Measurements from ENCODE around the gene LAMC3. TPM values are rescaled to one million over a fixed set of nuclear protein-coding genes. Genes with fewer than 3 reads are reported as not detected.
"Not testable (repeated sequence)": the region's sequence is repeated elsewhere in the genome, so short reads cannot be mapped to it uniquely, and the experiment has no call there.

LAMC3 gene
- total RNA-seq, 1 experiment from 2014 or later: not detected

DNA sequence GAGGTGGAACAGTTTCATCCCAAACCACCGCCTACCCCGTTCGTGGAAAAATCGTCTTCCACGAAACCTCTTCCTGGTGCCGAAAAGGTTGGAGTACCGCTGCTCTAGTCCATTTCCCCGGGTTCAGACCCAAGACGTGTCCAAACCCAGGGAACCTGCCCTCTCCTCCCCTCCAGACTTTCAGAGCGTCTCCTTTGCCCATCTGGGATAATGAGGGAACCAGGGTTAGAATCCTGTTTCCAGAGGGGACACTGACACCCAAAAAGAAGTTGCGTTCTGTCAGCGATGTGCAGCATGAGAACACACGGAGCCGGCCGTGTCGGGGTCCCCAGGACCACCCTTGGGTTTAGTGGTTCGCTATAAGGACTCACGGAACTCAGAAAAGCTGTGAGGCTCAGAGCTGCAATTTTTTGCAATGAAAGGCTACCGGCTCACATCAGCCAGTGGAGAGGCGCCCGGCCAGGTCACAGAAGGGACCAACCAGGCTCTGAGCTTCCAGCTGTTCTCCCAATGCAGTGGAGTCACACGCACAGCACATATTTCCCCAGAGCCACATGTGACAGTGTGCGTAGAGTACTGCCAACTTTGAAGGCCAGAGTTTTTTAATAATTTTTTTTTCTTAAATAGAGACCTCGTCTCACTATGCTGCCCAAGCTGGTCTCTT, 19.4 kb downstream of the LAMC3 start:
- DNase-seq (ENCODE audit: low spot score): no peak

DNA sequence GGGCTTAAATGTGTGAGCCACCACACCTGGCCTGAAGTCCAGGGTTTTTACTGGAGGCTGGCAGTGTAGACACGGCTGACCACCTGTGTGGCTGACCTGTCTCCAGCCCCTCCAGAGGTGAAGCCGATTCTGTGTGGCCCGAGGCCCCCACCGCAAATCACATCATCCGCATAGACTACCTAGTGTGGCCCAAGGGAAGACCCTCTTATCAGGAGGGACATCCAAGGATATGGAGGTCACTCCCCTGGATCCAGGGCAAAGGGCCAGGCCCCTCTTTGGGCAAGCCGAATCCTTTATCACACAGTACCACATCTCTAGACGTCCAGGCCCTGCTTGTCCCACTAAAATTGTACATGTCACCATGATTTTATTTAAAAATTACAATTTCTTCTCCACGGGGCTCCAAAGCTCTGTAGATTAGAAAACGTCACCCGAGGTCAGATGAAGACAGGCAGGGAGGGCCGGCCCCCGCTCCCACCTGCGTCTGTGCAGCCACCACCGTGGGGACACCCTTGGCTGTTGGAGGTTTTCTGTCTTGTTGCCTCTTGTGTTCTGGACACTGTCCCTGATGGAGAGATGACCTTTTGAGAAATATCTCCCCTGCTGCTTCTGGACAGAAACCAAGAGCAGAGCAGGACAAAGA, 20.1 kb downstream of the LAMC3 start:
- no peak for DNase-seq (ENCODE audit: low spot score)

DNA sequence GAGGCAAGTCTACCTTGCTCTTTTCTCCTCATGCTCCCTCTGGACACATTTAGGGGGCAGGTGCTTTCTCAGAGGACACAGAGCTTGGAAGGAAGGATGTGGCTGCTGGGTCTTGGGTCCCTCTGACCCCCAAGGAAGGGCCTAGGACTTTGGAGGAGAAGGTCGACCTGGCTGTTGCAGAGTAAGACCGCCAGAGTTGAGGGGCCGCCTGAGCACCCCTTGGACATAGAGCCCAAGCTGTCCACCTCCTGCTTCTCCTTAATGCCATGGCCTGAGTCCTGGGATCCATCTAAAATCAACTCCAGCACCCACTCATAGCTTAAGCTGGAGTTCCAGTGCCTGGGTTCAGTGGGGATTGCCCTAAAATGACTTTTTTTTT, 20.6 kb downstream of the LAMC3 start:
- no peak for DNase-seq (ENCODE audit: low spot score)

DNA sequence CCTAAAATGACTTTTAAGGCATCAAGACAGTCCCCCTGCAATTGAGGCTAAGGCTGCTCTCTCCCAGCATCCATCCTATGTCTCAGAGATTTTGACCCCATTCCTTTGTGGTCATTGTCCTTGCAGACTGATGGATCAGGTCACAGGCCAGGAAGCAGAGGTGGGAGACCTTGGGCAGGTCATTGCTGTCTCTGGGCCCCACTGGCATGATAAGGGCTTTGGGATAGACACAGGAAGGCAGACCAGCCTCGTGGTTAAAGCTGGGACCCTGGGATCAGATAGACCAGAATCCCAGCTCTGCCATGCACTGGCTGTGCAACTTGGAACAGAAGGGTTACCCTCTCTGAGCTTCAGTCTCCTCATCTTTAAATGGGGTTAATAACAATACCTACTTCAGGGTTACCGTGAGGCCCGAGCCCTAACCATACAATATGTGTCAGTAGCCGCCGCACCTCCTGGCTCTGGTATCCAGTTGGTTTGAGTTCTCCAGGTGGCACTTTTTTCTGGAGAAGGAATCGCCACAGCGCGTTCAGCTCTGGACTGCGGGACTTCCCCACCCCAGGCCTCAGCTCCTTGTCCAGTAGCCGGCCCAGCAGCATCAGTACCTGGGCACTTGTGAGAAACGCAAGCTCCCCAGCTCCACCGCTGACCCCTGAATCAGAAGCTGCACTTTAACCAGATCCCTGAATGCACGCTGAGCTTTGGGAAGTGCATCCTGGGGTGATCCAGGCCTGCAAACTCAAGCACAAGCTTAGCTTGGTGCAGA, 21.4 kb downstream of the LAMC3 start:
- no peak for DNase-seq (ENCODE audit: low spot score)

DNA sequence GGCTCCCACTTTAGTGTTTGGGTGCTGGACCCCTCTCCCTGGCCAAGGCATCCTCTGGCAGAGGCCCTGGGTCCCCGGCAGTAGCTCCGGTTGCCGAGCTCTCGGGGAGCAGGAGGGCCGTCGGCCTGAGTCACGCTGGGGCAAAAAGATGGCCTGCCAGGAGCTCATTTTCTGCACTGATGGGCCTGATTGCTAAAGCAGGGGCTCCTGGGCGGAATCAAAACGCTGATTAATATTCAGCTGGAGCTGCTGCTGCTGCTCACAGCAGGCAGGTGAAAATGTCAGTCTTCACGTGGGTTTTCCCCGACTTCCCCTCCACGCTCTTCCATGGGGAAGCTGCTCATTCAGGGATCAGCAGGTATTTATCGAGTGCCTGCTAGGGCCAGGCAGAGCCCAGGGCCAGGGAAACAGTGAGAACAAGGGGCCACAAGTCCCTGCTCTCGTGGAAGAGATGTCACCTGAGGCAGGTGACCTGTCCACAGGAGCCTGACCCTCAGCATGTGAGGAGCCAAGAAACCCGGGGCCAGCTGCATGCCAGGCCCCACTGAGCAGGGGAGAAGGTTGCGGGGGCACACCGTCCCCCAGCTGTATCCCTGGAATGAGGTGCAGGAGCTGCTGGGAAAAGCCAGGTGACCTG, 22.1 kb downstream of the LAMC3 start:
- DNase-seq (ENCODE audit: low spot score): no peak

DNA sequence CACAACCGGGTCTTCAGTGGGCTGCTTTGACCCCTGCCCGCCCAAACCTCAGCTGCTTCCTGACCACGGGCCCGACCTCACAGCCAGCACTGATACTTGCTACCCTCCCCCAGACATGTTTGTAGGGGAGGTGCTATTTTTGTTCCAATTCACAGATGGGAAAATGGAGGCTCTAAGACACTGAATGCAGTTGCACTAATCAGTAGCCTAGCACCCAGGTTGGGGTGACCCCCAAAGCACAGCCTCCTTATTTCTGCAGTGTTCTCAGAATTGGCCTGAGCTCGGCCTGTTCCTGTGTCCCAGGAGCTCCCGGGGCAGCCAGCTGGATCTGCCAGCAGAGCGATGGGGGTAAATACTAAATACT, 22.6 kb downstream of the LAMC3 start:
- DNase-seq (ENCODE audit: low spot score): no peak

DNA sequence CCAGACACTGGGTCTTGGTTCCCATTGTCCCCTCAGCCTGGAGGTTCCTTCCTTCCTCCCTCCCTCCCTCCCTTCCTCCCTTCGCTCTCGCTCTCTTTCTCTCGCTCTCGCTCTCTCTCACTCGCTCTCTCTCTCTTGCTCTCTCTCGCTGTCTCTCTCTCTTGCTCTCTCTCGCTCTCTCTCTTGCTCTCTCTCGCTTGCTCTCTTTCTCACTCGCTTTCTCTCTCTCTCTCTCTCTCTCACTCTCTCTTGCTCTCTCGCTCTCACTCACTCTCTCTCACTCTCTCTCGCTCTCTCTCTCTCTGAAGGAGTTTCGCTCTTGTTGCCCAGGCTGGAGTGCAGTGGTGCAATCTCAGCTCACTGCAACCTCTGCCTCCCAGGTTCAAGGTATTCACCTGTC, 23.4 kb downstream of the LAMC3 start:
- no peak for DNase-seq (ENCODE audit: low spot score)

DNA sequence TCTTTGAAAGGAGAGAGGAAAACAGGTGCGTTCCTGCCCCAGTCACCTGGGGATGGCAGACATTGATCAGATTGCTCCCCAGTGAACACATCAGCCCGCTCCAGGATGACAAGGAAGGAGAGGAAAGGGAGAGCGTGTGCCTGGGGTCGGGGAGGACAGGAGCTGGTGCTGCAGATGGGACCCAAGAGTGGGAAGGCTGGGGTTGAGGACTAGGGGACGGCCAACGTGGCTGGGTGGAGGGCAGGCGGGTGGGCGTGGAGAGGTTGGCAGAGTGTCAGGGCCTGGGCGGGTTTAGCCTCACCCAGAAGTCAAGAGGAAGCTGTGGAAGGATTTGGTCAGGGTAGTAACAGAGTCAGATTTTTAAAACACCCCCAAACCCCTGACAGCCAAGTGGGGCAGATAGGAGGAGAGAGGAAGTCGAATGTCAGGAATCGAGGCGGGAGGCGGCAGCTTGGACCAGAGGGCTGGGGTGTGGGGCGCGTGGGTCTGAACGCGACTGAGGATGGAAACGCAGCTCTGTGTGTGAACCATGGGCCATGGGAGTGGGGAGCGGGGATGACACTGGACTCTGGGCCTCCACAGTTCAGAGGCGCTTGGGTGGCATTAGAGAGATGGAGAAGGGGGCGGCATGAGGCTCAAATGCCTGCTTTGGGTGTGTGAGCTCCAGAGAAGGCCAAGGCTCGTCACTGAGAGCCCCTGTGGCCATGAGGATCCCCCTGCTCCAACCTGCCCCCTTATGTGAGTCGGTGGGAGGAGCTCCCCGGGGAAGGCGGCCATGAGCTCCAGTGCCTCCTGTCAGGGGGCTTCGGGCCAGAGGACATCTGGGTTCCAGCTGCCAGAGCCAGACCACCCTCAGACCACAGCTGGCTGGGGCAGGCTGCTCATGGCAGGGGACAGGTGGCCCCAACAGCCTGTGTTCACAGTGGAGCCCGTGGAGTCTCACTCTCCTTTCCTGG, 24.6 kb downstream of the LAMC3 start:
- DNase-seq (ENCODE audit: low spot score): no peak

DNA sequence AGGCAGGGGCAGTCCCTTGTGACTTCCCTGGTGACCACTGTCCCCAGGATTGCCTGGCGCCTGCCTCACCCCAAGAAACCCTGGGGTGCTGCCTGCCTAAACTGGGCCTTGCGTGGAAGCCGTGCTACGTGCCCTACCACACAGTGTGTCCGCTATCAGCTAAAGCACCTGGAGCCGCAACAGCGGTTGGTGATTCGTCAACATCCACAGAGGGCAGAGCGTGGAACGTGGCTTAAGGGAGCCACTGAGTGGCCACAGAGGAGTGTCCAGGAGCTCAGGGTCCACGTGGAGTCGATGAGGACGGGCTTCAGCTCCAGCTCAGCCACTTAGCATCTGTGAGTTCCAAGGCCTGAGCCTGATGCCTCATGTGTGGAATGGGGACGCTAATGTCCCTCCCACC, 25.3 kb downstream of the LAMC3 start:
- no peak for DNase-seq (ENCODE audit: low spot score)

DNA sequence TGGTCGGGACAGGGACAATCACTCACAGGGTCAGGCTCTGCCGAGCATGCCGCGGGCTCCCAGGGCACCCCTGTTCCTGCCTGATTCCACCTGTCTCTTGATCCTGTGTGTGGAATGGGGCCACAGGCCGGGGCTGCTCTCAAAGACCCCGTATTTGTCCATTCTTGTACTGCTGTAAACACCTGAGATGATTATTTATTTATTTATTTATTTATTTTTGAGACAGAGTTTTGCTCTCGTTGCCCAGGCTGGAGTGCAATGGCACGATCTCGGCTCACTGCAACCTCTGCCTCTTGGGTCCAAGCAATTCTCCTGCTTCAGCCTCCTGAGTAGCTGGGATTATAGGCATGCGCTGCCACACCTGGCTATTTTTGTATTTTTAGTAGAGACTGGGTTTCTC, 25.8 kb downstream of the LAMC3 start:
- DNase-seq (ENCODE audit: low spot score): not testable (repeated sequence)

DNA sequence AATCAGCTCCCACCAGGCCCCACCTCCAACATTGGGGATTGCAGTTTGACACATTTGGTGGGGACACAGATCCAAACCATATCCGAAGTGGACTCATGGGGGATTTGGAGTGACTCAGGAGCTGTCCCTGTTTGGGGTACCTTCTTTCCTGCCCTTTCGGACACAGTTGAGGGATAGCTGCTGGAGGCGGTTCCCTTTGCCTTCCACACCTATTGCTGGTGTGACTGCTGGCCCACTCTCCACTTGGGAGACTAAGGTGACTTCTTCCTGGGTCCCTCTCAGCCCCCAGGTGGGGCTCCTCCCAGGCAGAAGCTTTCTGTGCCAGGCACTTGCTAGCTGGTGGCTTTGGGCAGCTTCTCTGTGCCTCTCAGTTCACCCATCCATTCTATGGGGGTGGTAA, 26.6 kb downstream of the LAMC3 start:
- no peak for DNase-seq (ENCODE audit: low spot score)

DNA sequence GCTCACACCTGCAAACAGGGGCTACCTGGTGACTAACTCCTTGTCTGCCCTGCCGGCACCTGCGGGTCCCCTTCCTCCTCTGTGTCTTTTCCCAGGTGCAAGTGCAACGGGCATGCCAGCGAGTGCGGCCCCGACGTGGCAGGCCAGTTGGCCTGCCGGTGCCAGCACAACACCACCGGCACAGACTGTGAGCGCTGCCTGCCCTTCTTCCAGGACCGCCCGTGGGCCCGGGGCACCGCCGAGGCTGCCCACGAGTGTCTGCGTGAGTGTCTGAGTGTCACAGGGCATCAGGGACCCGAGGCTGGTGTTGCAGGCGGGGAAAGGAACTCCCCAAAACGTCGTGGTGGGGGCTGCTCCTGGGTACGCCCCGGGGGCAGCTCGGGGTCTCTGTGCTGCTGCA, 27.1 kb downstream of the LAMC3 start:
- DNase-seq (ENCODE audit: low spot score): no peak

DNA sequence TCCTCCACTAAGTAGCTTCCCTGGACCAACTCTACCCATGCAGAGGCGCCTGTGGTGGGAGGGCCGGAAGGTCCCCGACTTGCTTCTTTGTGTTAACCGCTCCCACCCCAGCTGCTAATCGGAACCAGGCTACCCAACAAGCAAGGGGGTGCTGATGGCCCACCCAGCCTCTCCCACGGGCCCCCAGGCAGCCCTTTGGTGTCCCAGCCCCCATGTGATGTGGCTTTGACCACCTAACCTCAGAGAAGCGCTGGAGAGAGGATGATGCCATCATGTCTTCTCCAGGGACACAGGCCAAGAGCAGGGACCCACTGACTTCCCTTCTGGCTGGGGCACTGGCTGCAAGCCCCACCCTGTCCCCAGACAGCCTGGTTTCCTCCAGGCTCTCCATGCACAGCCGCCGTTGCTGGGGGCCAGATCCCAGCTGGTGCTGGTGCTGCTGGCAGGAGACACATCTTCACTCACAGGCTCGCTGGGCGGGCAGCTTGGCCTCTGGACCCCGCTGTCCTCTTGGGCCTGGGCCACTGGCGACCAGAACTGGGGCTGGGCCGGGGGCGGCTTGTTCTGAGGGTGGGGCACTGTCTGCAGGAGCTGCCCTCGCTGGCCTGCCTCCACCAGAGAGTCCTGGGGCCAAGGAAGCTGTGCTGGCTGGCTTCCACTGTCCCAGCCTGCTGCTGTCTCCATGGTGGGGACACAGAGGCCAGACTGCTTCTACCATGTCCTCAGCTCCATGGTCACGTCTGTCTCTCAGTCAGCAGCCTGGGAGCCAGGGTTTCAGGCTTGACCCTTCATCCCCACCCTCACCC, 27.8 kb downstream of the LAMC3 start:
- no peak for DNase-seq (ENCODE audit: low spot score)

DNA sequence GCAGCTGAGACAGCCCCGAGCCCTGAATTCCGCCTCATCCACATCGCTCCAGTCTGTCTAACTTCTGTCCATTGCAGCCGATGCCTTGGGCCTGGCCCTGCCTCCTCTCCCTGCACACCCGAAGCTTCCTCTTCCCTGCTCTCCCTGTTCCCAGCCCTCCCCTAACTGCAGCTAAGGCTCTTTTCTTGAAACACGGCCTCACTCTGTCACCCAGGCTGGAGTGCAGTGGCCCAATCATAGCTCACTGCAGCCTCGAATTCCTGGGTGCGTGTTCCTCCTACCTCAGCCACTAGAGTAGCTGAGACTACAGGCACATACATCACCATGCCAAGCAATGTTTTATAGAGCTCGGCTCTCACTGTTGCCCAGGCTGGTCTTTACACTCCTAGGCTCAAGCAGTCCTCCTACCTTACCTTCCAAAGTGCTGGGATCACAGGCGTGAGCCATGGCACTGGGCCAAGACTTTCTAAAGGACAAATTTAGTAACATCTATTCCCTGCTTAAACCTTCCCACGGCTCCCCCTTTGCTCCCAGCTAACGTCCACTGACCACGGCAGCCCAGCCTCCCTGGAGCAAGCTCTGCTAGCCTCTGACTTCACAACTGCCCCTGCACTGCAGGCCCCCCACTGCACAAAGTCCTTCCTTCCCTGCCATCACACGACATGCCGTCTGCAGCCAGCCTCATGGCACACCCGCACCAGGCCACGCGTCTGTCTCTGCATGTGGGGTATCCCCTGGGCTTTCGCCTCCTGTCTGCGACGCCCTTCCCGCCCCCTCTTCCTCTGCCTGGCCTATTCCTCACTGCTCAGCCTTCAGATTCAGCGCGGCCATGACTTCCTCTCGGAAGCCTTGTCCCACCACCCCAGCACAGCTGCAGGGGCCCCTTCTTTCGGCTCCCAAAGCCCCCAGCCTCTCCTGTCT, 28.6 kb downstream of the LAMC3 start:
- no peak for DNase-seq (ENCODE audit: low spot score)

DNA sequence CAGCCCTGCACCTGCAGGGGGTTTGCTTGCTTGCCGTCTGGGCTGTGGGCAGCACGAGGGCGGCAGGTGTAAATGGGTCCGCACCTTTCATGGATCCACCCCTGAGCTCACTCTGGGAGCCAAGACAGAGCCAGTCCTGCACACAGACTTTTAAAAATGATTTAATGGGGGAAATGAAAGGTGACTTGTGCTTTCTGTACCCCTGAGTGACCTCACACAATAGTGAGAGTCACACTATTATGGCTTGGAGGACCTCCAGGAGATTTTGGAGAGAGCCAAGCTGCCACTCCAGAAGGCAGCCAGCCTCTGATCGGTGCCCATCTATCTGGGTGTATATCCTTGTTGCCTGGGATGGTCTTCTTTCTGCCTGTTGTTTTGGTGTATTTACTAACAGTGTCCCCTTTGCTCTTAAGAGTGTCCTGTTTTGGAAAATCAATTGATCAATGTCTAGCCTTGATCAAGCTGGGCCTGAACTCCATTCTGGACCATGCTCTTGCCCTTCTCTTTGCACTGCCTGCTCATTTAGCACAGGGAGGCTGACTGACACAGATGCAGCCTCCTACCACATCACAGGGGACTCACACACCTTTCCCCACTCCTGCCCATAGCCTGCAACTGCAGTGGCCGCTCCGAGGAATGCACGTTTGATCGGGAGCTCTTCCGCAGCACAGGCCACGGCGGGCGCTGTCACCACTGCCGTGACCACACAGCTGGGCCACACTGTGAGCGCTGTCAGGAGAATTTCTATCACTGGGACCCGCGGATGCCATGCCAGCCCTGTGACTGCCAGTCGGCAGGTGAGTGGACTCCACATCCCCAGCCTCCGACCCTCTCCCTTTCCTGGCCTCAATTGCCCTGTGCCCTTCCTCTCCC, 29.5 kb downstream of the LAMC3 start:
- no peak for DNase-seq (ENCODE audit: low spot score)

DNA sequence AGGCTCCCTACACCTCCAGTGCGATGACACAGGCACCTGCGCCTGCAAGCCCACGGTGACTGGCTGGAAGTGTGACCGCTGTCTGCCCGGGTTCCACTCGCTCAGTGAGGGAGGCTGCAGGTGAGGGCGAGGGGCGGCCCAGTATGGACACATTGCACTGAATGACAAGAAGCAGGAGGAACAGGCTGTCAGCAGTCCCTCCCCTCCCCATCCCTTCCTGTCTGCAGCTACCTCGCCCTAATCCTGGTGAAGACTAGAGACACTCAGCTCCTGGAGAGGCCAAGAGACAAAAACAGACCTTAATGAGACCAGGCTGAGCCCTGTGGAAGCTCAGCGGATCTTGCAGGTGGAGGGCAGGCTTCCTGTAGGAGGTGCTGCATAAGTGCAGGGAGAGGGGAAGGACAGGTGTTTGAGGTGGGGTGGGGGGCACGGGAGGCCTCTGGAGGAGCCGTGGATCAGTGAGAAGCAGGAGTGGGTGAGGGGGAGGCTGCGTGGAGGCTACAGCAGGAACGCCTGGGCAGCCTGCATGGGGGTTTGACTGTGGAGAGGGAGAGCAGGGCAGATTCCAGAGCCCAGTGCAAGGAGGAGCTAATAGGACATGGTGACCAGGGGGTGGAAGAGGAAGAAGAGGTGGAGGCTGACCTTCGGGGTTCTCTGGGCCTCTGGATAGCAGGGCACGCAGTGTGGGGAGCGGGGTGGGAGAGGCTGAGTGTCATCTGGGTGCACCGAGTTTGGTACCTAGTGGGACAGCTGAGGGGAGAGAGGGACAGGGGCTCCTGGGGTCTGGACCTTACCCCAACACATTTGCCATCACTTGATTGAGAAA, 30.4 kb downstream of the LAMC3 start:
- DNase-seq (ENCODE audit: low spot score): no peak

DNA sequence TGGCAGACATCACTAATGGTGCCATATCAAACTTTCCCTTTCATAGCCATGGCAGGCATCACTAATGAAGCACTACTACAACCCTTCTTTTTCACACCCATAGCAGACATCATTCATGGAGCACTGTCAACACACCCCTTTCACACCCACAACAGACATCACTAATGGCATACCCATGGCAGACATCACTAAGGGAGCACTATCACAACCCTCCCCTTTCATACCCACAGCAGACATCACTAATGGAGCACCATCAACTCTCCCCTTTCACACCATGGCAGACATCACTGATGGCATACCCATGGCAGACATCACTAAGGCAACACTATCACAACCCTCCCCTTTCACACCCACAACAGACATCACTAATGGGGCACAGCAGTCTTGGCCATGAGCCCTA, 33.7 kb downstream of the LAMC3 start:
- no peak for DNase-seq (ENCODE audit: low spot score)

DNA sequence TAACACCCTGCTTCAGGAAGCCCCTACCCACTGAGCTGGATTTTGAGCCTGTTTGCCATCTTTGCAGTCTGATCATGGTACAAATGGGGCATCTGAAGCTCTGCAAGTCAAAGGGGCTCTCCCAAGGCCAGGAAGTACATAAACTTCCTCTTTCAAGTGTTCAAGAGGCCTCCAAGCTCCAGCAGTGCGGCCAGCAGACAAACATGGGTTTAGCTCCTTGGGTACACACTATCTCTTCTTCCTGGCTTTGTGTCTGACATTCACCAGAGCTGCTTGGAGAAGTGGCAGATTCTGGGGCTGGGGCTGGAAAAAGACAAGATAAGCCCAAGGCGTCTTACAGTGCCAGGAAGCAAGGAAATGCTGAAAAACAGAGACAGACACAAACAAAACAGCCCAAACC, 34.1 kb downstream of the LAMC3 start:
- no peak for DNase-seq (ENCODE audit: low spot score)

Measured in HT-29 (cell line).